Hepatocyte (in vitro differentiated cells): ENCODE data around the gene BAZ2B.

Experiments
- CTCF ChIP-seq: fragments of 200-600 bp; sonication (generic); IDR thresholded peaks from 2 replicates; pipeline ENCODE4 v1.5.1; 2016; ENCODE audit warnings: antibody characterized with exemption, mild to moderate bottlenecking; ENCODE audit not compliant: poor library complexity
- EZH2 ChIP-seq: fragments of 200-600 bp; sonication (generic); IDR thresholded peaks from 2 replicates; pipeline ENCODE4 v1.6.1; 2016; ENCODE audit warnings: antibody characterized with exemption, mild to moderate bottlenecking, borderline replicate concordance

- TF ChIP-seq CTCF (no peak), EZH2 (no peak)
These were observed 207.1 kb downstream of the BAZ2B start for GRCh38 chr2:159409116-159409800.
